ENCODE measurements around the gene CLBA1. TPM values are rescaled to one million over a fixed set of nuclear protein-coding genes. Genes with fewer than 3 reads are reported as not detected.

CLBA1 gene
- total RNA-seq, 4 donors from 2014 or later: 0.71 to 4.0 (median 3.3) TPM

- Histone ChIP-seq H3K9me3 (no peaks in the 10 kb centered on the region), H3K4me1 (peaks cover 5 to 8% of the 10 kb centered on the region in 2 donors), H3K36me3 (no peaks in the 10 kb centered on the region), H3K27ac (peak overlapping the region in 3 of 4 donors; percentile 28 to 56 (median 56)), H3K27me3 (peaks cover 8 to 18% (median 17%) of the 10 kb centered on the region in 3 donors), H3K4me3 (peak overlapping the region in 3 of 4 donors; percentile 36 to 46 (median 39))
- intact Hi-C loops (cut with DNase I; ENCODE audit: low total_unique reads) (no loop called here), in situ Hi-C loops (cut with MboI; ENCODE audit: low sequenced_read_pairs in 4 of 4) (no loop called here)
- TF ChIP-seq CTCF (IDR thresholded peaks at IDR 0.05 in 4 of 5, conservative IDR thresholded peaks at IDR 0.05 in 1 of 5) (no peak), POLR2A (IDR thresholded peaks at IDR 0.05) (no peak)
- DNase-seq (peak in 1 of 2 donors; percentile 12), ATAC-seq (no peak)
These were observed 16.8 kb upstream of the CLBA1 start for GRCh38 chr14:104968541-104969401.

GRCh38 chr14:104969741-104970230 is 15.8 kb upstream of the CLBA1 start:
- peaks cover 8 to 10% of the 10 kb centered on the region in 2 donors for H3K4me1 ChIP-seq
- peak overlapping the region in 2 of 4 donors; percentile 64 to 71 for H3K27ac ChIP-seq
- ATAC-seq: no peak
- intact Hi-C loops (cut with DNase I; ENCODE audit: low total_unique reads): no loop called here
- no peaks in the 10 kb centered on the region for H3K9me3 ChIP-seq
- DNase-seq: no peak
- peak overlapping the region in 1 of 4 donors; percentile 19 for H3K4me3 ChIP-seq
- no peaks in the 10 kb centered on the region for H3K36me3 ChIP-seq
- in situ Hi-C loops (cut with MboI; ENCODE audit: low sequenced_read_pairs in 4 of 4): loop anchor here in 3 of 4 donors (5.0 kb wide), 1 partner anchor 78 kb away; no protein-coding TSS in a partner anchor
- H3K27me3 ChIP-seq: peaks cover 8 to 18% (median 17%) of the 10 kb centered on the region in 3 donors
- TF ChIP-seq POLR2A (IDR thresholded peaks at IDR 0.05) (no peak), CTCF (IDR thresholded peaks at IDR 0.05 in 4 of 5, conservative IDR thresholded peaks at IDR 0.05 in 1 of 5) (no peak)

- ATAC-seq (peak in 1 of 2 donors; percentile 41), DNase-seq (peak; percentile 43 to 74)
- H3K27ac ChIP-seq: peak overlapping the region; percentile 49 to 71 (median 60)
- H3K4me1 ChIP-seq: peaks cover 8 to 10% of the 10 kb centered on the region in 2 donors
- intact Hi-C loops (cut with DNase I; ENCODE audit: low total_unique reads): no loop called here
- H3K27me3 ChIP-seq: peaks cover 8 to 18% (median 17%) of the 10 kb centered on the region in 3 donors
- no peaks in the 10 kb centered on the region for H3K36me3 ChIP-seq
- TF ChIP-seq CTCF (IDR thresholded peaks at IDR 0.05 in 4 of 5, conservative IDR thresholded peaks at IDR 0.05 in 1 of 5) (no peak), POLR2A (IDR thresholded peaks at IDR 0.05) (peak in 1 of 2 donors; percentile 34)
- peak overlapping the region in 1 of 4 donors; percentile 19 for H3K4me3 ChIP-seq
- in situ Hi-C loops (cut with MboI; ENCODE audit: low sequenced_read_pairs in 4 of 4): loop anchor here in 3 of 4 donors (5.0 kb wide), 1 partner anchor 77 kb away; no protein-coding TSS in a partner anchor
- no peaks in the 10 kb centered on the region for H3K9me3 ChIP-seq
These were observed 15.1 kb upstream of the CLBA1 start for GRCh38 chr14:104970231-104971068.

- Histone ChIP-seq H3K4me3 (no peak overlapping the region), H3K27ac (peak overlapping the region; percentile 55 to 79 (median 64)), H3K4me1 (peaks cover 8 to 14% of the 10 kb centered on the region in 2 donors), H3K9me3 (no peaks in the 10 kb centered on the region), H3K27me3 (peaks cover 8 to 14% (median 12%) of the 10 kb centered on the region in 3 donors), H3K36me3 (no peaks in the 10 kb centered on the region)
- intact Hi-C loops (cut with DNase I; ENCODE audit: low total_unique reads): loop anchor here (1.0 kb wide), 1 partner anchor 38 kb away; no protein-coding TSS in a partner anchor
- ATAC-seq (no peak), DNase-seq (no peak)
- in situ Hi-C loops (cut with MboI; ENCODE audit: low sequenced_read_pairs in 4 of 4): loop anchor here in 3 of 4 donors (5.0 kb wide), 1 partner anchor 76 kb away; no protein-coding TSS in a partner anchor
- no peak for TF ChIP-seq CTCF (IDR thresholded peaks at IDR 0.05 in 4 of 5, conservative IDR thresholded peaks at IDR 0.05 in 1 of 5)
- no peak for TF ChIP-seq POLR2A (IDR thresholded peaks at IDR 0.05)
These were observed 13.9 kb upstream of the CLBA1 start for GRCh38 chr14:104971447-104972240.

Data from gastrocnemius medialis (tissue), 4 donors.